DOHH2 (cell line): ENCODE results near the gene GSG1L.

ENCODE experiments used
- EZH2phosphoT487 ChIP-seq: fragments of 200-600 bp; sonication (generic); IDR thresholded peaks from 2 replicates; pipeline ENCODE4 v1.6.1; 2017; ENCODE audit warnings: borderline replicate concordance, mild to moderate bottlenecking, antibody characterized with exemption, low read length, moderate library complexity, mixed read lengths
- TF ChIP-seq, protein P1 (sequence below): fragments of 200-600 bp; sonication (generic); IDR thresholded peaks from one replicate; pipeline ENCODE4 v1.5.1; 2014; ENCODE audit warnings: antibody characterized with exemption, mild to moderate bottlenecking, low read depth, low read length; ENCODE audit not compliant: poor library complexity, severe bottlenecking

DNA sequence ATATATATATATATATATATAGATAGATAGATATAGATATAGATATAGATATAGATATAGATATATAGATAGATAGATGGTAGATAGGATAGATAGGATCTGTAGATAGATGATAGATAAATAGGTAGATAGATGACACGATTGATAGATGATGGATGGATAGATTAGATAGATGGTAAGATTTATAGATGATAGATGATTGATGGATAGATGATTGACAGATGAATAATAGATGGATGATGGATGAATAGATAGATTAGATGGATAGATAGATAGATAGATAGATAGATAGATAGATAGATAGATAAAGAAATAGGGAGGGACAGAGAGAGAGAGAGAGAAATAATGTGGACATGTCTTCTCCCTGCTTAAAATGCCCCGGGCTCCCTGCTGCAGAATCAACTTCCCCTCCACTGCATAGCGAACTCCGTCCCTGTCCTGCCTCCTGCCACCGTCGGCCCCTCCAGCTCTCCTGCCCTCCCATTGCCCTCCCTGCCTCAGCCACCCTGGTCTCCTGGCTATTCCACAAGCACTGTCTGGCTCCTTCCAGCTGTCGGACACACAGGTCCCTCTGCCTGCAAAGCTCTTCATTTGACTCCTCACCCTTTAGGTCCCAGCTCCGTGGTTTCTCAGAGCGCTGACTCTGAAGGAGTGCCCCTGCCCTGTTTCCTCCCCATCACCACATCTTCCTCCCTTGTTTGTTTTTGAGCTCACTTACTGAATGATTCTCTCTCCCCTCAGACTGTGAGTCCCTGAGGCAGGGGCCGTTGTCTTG is 259.6 kb downstream of the GSG1L start:
- TF ChIP-seq EZH2phosphoT487 = no peak
- TF ChIP-seq, protein P1, sequence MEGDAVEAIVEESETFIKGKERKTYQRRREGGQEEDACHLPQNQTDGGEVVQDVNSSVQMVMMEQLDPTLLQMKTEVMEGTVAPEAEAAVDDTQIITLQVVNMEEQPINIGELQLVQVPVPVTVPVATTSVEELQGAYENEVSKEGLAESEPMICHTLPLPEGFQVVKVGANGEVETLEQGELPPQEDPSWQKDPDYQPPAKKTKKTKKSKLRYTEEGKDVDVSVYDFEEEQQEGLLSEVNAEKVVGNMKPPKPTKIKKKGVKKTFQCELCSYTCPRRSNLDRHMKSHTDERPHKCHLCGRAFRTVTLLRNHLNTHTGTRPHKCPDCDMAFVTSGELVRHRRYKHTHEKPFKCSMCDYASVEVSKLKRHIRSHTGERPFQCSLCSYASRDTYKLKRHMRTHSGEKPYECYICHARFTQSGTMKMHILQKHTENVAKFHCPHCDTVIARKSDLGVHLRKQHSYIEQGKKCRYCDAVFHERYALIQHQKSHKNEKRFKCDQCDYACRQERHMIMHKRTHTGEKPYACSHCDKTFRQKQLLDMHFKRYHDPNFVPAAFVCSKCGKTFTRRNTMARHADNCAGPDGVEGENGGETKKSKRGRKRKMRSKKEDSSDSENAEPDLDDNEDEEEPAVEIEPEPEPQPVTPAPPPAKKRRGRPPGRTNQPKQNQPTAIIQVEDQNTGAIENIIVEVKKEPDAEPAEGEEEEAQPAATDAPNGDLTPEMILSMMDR = no peak
